Neural crest cell (in vitro differentiated cells): Measurements from ENCODE around the gene STK38L. TPM values are rescaled to one million over a fixed set of nuclear protein-coding genes. Genes with fewer than 3 reads are reported as not detected.

Source experiments
- DNase-seq: peaks from one replicate; pipeline ENCODE4 v3.0.0; 2021; ENCODE audit warnings: low read depth, mixed read lengths, low spot score
- H3K27ac Mint-ChIP-seq: one replicate; pipeline ENCODE4 v1.8.0; 2021; ENCODE audit warnings: mild to moderate bottlenecking, mixed read lengths; ENCODE audit not compliant: unreplicated experiment
- H3K27me3 Mint-ChIP-seq: 2 replicates; pipeline ENCODE4 v1.8.0; 2021; ENCODE audit warnings: low read depth, mild to moderate bottlenecking, mixed read lengths
- H3K36me3 Mint-ChIP-seq: 2 replicates; pipeline ENCODE4 v1.8.0; 2021; ENCODE audit warnings: low read depth, mild to moderate bottlenecking, mixed read lengths
- H3K4me1 Mint-ChIP-seq: 2 replicates; pipeline ENCODE4 v1.8.0; 2021; ENCODE audit warnings: mixed read lengths
- H3K4me3 Mint-ChIP-seq: one replicate; pipeline ENCODE4 v1.8.0; 2021; ENCODE audit warnings: mild to moderate bottlenecking, mixed read lengths
- H3K9me3 Mint-ChIP-seq: 2 replicates; pipeline ENCODE4 v1.8.0; 2021; ENCODE audit warnings: mixed read lengths
- total RNA-seq: library from RNA; stranded (reverse); gene quantifications from 2 replicates; pipeline ENCODE4 v1.2.1, GENCODE V29; 2021
- TF ChIP-seq, protein P1 (sequence below): fragments of 200-600 bp; sonication (generic); conservative IDR thresholded peaks from 2 replicates; pipeline ENCODE4 v1.5.0; 2021; ENCODE audit warnings: antibody characterized with exemption, mild to moderate bottlenecking

The STK38L gene
- total RNA-seq, 1 donor from 2014 or later: 29.9 TPM

DNA sequence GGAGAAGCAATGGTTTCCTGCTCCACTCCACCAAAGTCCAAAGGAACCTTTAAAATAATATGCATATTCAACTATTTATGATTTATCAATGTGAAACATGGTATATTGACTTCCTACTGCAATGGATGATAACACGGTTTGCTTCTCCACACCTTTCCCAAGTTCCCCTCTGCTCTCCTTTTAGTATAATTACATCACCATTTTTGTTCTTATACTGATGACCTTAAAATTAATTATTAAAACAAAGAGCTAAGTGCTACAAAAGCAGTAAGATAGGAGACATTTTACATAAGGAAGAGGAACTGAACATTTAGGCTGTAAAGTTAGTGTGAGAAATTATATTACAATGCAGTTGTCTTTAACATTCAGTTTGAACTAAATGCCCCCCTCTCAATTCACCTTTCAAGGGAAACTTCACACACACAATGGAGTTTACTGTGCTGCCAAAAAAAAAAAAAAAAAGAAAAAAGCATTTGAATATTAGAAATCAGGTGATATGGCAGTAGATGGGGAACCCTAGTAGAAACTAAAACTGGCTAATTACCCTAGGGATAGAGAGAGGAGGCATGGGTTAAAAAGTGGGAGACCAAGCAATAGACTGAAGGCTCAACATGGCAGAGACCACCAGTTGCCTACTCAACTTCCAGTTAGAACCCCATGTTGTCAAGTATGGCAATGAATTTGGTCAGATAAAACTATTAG lies 37.1 kb upstream of the STK38L start:
- no peak overlapping the region for H3K27ac Mint-ChIP-seq
- H3K4me3 Mint-ChIP-seq: no peak overlapping the region
- peaks cover 5% of the 10 kb centered on the region for H3K9me3 Mint-ChIP-seq
- TF ChIP-seq, protein P1, sequence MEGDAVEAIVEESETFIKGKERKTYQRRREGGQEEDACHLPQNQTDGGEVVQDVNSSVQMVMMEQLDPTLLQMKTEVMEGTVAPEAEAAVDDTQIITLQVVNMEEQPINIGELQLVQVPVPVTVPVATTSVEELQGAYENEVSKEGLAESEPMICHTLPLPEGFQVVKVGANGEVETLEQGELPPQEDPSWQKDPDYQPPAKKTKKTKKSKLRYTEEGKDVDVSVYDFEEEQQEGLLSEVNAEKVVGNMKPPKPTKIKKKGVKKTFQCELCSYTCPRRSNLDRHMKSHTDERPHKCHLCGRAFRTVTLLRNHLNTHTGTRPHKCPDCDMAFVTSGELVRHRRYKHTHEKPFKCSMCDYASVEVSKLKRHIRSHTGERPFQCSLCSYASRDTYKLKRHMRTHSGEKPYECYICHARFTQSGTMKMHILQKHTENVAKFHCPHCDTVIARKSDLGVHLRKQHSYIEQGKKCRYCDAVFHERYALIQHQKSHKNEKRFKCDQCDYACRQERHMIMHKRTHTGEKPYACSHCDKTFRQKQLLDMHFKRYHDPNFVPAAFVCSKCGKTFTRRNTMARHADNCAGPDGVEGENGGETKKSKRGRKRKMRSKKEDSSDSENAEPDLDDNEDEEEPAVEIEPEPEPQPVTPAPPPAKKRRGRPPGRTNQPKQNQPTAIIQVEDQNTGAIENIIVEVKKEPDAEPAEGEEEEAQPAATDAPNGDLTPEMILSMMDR: no peak
- H3K4me1 Mint-ChIP-seq: no peaks in the 10 kb centered on the region
- H3K36me3 Mint-ChIP-seq: no peaks in the 10 kb centered on the region
- H3K27me3 Mint-ChIP-seq: no peaks in the 10 kb centered on the region
- no peak for DNase-seq

- Mint-ChIP-seq H3K27me3 (no peaks in the 10 kb centered on the region), H3K4me3 (no peak overlapping the region), H3K27ac (no peak overlapping the region), H3K9me3 (peaks cover 5% of the 10 kb centered on the region), H3K36me3 (no peaks in the 10 kb centered on the region), H3K4me1 (no peaks in the 10 kb centered on the region)
- DNase-seq: no peak
- TF ChIP-seq, protein P1: no peak
Observed at GRCh38 chr12:27207615-27208413, 36.3 kb upstream of the STK38L start.

- TF ChIP-seq, protein P1: no peak
- H3K4me1 Mint-ChIP-seq: no peaks in the 10 kb centered on the region
- H3K27ac Mint-ChIP-seq: no peak overlapping the region
- H3K4me3 Mint-ChIP-seq: no peak overlapping the region
- H3K27me3 Mint-ChIP-seq: no peaks in the 10 kb centered on the region
- no peak for DNase-seq
- H3K9me3 Mint-ChIP-seq: peaks cover 5% of the 10 kb centered on the region
- no peaks in the 10 kb centered on the region for H3K36me3 Mint-ChIP-seq
Observed at GRCh38 chr12:27208414-27208750, 35.7 kb upstream of the STK38L start.

DNA sequence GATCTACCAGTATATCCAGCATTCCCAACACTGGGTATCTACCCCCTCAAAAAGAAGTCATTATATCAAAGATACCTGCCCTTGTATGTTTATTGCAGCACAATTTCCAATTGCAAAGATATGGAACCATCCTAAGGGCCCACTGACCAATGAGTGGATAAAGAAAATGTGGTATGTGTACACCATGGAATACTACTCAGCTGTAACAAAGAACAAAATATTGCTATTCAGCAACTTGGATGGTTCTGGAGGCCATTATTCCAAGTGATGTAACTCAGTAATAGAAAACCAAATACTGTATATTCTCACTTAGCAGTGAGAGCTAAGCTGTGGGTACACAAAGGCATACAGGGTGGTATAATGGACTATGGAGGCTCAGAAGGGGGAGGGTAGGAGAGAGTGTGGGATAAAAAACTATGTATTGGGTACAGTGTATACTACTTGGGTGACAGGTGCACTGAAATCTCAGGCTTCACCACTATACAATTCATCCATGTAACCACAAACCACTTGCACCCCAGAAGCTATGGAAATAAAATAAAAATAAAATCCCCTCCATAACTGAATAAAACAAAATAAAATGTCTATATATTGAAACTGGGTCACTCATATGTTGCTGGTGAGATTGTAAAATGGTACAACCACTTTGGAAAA lies 34.7 kb upstream of the STK38L start:
- DNase-seq: no peak
- H3K36me3 Mint-ChIP-seq: no peaks in the 10 kb centered on the region
- H3K27ac Mint-ChIP-seq: no peak overlapping the region
- no peak overlapping the region for H3K4me3 Mint-ChIP-seq
- TF ChIP-seq, protein P1: no peak
- H3K27me3 Mint-ChIP-seq: no peaks in the 10 kb centered on the region
- peaks cover 5% of the 10 kb centered on the region for H3K9me3 Mint-ChIP-seq
- no peaks in the 10 kb centered on the region for H3K4me1 Mint-ChIP-seq

- H3K9me3 Mint-ChIP-seq: peaks cover 5% of the 10 kb centered on the region
Observed at GRCh38 chr12:27210187-27210586, 33.9 kb upstream of the STK38L start.

More at GRCh38 chr12:27210187-27210586, 33.9 kb upstream of the STK38L start:
- no peak overlapping the region for H3K4me3 Mint-ChIP-seq
- TF ChIP-seq, protein P1: no peak
- no peak for DNase-seq
- no peaks in the 10 kb centered on the region for H3K27me3 Mint-ChIP-seq
- no peaks in the 10 kb centered on the region for H3K36me3 Mint-ChIP-seq
- no peaks in the 10 kb centered on the region for H3K4me1 Mint-ChIP-seq
- H3K27ac Mint-ChIP-seq: no peak overlapping the region
